Stimulated activated CD8-positive, alpha-beta memory T cell treated with anti-CD3 and anti-CD28 coated beads, Interleukin-4, amount 100 ng/mL, for 48 hours (primary cell): ENCODE measurements around the gene DIPK1A.

Experiments
- DNase-seq: peaks from one replicate; pipeline ENCODE4 v3.0.0-alpha.2; 2020

The DIPK1A gene

DNA sequence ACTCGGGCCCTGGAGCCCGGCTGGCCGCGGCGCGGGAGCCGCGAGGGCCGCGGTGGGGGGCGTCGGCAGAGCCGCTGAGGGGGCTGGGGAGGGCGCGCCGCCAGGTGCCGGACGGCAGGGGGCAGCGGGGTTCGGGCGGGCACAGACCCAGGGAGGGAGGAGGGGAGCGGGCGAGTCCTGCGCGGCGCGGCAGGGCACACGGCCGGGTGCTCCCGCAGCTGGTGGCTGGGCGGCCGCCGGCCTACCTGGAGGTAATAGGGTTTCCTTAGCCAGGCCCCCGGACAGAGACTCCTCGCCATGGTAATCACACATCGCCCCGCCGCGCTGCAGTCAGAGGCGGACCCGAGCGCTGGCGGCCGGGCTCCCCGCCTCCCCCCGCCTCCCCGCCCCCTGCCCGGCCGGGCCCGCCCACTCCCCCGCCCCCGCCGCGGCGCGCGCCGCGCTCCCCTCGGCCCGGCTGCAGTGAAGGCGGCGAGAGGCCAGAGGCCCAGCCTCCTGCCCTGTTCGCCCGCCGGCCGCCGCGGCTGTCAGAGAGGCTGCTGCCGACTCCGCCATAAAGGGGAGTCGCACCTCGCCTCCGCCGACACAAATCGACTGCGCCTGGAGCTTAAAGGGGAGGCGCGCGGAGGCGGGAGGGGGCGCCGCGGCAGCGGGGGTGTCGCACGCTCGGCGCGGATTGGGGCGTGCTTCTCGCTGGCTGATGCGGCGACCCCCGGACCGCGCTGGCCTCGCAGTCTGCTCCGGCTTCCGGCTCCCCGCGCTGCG, at the start of gene DIPK1A:
Gene DIPK1A (minus strand): TSS at position 332 of the 765 bp plus-strand sequence. CDS start 33 bp downstream, at position 299.
- DNase-seq, result peak; percentile 78

DNA sequence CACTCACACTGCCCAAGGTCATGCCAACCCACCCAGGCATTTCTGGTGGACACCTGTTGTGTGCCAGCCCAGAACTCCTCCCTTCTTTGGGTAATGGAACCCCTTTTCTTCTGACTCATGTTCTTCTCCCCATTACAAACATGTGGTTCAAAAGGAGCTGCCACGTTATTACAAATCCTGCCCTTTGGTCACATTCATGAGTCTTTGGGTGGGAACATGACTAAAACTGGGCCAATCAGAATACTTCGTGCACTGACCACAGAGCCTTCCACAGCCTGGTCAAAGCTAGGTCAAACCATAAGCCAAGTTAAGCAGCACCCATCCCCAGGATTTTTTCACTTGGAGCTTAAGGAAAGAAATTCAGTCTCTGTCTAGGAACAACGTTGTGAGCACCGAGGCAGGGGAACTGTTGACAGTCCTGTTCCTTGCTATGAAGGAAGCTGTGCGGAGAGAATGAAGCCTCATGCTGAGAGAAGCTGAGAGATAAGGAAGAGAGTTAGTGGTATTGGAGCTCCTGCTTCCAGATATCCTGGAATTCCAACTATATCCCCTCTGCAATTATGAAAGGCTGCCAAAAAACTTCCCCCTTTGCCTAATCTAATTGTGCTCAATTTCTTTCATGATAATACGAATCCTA, 46.8 kb upstream of the DIPK1A start:
- no peak for DNase-seq

DNA sequence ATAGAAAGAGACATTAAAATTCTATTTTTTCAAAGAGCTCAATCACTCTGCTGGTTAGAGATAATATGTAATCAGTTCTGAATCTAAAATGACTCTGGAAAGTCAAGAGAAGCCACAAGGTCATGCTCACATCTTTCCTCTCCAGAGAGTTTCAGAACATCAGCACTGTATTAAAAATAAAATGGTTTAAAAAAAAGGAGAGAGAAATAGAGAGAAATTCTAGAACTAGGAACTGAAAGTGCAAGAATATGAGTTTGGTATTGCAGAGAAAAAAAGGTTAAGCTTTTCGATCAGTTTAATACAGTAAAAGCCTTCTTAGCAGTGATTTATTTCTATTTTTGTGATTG, 44.0 kb upstream of the DIPK1A start:
- no peak for DNase-seq

DNA sequence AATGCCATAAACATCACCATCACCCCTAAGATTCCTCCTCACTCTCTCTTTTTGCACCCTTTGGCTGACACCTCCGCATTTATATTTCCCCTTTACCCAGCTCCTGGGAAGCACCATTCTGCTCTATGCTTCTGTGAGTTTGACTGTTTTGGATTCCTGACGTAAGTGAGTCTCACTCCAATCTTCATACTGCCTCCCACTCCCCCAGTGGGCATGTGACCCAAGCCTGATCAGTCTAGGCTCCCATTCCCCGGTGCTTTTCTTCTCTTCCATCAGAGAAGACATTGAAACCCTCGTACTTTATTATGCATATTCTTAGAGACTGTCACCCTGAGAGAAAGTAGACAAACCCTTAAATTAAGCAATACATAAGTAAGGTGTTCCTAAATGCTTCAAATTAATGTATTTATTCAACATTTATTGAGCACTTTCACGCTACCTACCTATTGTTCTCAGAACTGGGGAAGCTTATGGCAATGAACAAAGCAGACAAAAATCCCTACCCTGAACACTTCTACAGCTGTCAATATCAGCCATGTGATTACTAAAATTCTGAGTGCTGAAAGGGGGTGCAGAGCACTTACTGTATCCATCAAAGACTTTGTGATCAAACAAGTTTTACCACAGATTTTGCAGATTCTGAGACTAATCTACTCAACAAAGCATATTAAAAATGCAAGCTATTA, 43.4 kb upstream of the DIPK1A start:
- DNase-seq, result no peak

DNA sequence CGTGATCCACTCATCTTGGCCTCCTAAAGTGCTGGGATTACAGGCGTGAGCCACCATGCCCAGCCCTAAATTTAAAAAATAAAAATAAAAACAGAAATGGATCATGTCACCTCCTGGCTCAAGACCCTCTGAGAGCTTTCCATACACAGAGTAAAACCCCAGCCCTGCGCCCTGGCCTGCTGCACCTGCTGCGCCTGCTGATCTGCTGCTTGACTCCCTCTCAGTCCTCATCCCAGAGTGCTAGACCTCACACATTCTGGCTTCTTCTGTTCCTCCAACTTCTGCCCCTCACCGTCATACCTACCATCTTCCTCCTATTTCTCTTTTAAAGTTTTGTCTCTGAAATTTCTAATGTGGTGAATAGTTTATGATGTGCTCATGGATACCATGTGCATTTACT, 42.7 kb upstream of the DIPK1A start:
- DNase-seq, result no peak

DNA sequence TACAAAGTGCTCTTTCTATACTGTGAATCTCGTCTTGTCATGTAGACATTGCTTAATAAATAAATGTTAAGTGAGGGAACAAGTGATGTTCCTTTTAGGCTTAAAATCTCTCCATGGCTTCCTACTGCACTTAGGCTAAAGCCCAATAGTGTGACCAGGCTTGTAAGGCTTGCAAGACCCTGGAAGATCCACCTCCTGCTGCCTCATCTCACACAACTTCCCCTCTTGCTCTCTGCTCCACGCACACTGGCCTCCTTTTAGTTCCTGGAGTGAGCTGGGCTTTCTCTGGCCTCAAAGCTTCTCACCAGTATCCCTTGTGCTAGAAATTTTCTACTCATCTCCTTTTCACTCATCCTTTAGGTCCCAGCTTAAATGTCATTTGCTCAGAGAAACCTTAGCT, 41.5 kb upstream of the DIPK1A start:
- no peak for DNase-seq

DNA sequence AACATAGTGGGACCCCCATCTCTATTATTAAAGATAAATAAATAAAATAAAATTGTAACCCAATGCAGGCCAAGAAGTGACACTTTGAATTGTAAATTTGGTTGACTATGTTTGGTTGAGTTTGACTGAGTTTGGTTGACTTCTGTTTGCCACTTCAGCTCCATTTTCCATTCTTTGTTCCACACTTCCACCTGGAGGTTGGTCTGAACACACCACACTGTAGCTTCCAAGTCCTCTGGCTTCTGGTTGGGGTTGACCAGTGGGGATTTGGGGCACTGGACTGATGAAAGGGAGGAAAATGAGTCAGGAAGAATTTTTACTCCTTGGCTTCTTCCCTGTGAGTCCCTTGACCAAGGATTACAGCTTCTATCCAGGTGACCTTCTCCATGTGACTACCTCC, 40.6 kb upstream of the DIPK1A start:
- DNase-seq, result no peak

DNA sequence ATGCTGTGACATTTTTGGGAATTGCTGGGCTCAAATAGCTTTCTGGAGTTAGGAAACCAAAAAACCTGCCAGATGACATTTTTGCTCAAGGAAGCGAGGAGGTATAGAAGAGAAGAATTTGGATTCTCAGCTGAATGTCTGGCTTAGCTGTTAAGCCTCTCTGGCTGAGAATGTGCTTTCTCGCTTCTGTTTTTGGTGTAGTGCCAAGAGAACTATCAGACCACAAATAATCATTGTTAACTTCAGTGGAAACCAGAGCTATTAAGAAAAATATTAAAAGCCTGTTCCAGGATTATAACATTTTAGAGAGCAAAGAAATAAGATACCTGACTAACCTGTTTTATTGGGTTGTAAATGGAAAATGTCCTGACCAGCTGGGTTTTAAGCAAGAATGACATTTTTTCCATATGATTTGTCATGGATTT, 39.5 kb upstream of the DIPK1A start:
- no peak for DNase-seq

DNA sequence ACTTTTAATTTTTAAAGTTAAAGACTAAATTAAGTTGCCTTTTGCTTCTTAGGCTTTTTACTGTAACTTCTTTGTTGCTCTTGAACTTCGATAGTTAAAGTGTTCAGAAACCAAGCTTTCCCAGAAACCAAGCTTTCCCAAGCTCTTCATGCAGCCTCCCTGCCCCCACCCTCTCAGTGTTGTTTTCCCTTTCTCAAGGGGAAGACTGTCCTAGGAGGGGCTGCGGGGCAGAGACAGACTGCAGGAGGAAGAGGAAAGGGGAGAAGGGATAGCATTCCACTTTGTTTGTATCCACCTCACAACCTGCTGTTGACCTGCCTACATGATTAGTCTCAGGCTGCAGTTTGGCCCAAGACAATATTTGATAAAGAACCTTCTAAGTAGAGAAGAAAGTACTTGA, 39.0 kb upstream of the DIPK1A start:
- DNase-seq, result no peak

DNA sequence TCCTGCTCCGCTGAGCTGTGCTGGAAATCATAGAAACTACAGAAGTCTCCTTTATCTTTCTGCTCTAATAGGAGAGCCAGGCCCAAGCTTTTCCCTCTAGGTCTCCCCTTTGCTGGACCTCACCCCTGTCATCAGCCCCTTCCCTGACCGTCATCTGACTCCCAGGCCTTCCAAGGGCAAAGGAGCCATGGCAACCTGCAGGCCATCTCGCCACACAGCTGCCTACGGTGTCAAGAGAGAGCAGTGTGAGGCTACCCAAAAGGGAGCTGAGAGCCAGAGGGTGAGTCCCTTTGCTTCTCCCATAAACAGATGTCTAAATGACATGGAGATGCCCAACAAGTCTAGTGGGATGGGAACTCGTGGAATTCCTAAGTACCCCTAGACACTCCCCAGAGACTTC, 37.6 kb upstream of the DIPK1A start:
- DNase-seq, result no peak

DNA sequence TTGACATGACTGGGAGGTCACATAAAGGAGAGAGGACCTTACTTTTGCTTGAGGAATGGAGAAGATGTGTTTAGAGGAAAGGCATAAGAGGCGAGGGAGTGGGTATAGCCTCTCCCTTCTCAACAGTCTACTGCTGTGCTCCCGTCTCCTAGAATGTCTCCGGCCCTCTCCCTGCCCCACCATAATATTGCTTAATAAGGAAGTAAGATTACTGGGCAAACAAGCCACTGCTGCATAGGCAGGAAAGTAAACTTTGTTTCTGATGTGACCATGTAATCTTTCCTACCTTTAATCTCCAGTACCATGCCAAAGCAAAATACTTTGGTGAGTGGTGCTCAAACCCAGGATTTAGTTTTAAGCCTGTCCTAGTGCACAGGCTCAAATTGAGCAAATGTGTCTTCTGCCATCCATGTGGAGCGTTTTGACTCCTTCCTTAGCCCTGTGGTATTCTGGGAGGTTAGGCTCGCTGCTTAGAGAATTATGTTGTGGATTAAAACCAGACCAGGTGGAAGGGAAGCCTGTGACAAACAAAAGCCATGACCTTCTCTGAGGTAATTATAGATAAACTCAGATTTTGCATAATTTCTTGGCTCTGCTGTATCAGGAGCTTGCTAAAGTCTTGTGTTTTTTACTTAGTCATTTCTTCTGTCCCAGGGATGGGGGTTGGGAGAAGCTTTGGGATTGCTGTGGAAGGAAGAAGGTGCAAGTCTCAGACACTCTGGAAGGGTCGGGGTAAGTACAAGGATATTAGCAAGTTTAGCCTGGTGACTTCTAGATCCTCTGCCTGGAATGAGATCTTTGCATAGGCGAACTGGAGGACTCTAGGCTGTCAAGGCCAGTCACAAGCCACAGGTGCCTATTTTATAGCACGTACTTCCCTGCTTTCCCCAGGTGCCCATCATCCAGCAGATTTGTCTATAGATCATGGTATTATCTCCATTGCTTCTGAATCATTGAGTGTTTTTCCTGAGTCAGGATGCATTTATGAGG, 34.5 kb upstream of the DIPK1A start:
- no peak for DNase-seq

DNA sequence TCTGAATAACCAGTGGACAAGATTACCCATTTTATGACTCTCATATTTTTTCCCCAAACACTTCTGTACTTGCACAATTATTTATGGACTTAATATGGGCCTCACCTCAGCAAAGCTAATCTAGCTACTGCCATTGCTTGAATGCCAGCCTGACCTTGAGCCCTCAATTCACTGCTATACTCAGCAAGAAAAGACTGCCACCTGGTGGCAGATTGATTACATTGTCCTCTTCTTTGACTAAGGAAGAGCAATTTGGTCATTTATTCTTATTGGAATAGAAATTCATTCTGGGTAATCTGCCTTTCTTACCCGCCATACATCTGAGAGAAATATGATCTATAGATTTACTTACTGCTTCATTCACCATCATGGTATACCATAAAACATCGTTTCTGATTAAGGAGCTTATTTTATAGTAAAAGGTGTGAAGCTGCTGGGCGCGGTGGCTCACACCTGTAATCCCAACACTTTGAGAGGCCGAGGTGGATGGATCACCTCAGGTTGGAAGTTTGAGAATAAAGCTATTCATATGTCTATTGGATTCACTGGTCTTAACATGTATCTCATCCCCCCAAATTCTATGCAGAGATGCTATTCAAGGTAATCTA, 32.9 kb upstream of the DIPK1A start:
- DNase-seq, result peak; percentile 73

DNA sequence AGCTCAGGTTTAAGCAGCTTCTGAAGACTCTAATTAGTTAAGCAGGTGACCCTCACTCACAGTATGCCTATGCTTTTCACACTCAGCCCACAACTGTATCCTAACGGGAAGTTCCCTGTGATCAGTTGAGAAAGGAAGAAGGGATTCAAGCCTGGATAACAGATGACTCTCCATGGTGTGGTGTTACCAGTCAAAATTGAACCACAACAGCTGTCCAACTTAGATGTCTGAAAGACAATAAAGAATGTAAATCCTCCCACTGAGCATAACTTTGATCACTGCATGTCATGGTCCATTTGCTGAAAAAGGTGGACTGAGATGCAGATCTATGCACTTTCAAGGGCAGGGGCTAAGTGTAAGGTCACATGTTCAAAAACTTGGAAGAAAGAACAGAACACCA, 32.3 kb upstream of the DIPK1A start:
- DNase-seq, result no peak

DNA sequence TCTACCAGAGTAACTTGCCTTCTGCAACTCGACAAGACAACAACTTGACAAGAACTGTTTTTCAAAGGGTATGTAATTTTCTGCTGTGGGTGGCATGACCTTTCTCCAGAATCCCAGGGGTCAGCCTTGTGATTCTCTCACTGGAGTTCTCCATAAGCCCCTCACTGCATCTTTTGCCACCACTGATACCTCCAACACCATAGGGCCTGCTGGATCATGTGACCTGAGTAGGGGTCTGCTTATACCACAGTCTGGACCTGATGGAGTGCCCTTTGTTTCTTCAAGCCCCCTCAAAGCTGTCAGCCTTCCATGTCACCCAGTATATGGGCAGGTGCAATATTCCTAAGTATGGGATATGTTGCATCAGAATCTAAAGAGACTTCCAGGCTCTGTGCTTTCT, 31.6 kb upstream of the DIPK1A start:
- no peak for DNase-seq

DNA sequence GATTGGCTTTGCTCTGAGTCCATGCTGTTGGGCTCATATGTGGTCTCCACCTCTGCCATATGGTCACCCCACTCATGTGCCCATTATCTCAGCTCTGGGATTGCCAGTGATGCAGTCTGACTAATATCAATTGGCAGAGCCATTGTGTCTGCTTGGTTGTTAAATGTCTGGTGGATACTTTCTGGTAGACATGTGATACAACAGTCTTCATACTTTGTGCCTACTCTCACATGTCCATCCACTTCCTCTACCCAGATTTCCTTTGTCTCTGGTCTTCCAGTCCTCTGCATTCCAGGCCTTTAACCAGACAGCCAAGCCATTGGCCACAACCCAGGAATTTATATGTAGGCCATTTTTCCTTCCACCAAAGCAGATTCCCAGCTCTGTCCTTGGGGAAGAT, 30.8 kb upstream of the DIPK1A start:
- no peak for DNase-seq

DNA sequence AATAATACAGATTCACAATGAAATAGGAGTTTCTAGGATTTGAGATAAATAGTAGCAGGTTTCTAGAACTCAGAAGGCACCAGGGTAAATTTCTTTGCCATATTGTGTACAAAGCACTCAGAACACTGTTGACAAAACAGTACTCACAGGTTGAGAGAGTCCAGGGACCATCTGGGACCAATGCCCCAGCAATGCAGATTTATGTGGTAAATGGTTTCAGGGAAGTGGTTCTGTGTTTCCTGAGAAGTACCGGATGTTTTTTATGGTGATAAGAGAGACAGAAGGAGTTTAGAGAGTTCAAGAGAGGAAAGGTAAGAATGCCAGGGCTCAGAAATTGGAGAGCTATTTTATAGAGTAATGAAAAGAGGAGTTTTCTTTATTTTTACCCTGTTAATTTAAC, 29.6 kb upstream of the DIPK1A start:
- DNase-seq, result no peak

DNA sequence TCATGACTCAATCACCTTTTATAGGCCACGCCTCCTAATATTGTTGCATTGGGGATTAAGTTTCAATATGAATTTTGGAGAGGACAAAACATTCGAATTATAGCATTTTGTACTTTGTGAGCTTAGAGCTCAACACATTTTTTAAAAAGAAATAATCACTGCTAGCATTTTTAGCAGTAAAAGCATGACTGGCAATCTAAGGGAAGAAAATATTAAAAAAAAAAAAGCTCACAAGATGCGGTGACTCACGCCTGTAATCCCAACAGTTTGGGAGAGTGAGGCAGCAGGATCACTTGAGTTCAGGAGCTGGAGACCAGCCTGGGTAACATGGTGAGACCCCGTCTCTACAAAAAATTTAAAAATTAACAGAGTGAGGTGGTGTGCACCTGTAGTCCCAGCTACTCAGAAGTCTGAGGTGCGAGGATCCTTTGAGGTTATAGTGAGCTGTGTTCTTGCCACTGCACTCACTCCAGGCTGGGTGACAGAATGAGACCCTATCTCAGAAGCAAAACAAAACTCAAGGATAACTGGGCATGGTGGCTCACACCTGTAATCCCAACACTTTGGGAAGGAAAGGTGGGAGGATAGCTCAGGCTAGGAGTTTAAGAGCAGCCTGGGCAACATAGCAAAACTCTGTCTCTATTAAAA, 28.8 kb upstream of the DIPK1A start:
- no peak for DNase-seq

DNA sequence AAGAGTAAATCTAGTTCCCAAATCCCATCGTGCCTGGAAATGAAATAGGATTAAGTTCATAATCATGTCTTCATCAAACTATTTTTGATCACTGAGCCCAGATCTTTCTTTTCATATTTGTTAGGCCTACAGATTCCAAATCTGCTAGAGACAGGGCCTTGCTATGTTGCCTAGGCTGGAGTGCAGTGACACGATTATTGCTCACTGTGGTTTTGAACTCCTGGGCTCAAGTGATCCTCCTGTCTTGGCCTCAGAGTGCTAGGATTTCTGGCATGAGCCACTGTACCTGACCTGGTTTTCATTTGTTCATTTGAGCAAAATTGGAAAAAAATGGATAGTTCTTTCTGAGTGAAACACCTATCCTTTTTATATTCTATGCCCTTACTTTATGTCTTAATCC, 28.0 kb upstream of the DIPK1A start:
- no peak for DNase-seq

DNA sequence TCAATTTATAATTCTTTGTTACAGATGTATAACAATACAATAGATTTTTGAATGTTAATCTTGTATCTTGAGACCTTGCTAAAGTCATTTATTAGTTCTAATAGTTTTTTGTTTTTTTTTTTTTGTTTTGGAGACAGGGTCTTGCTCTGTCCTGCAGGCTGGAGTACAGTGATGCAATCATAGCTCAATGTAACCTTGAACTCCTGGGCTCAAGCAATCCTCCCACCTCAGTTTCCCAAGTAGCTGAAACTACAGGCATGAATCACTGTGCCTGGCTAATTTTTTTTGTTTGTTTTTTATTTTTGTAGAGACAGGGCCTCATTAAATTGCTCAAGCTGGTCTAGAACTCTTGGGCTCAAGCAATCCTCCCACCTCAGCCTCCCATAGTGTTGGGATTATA, 26.2 kb upstream of the DIPK1A start:
- DNase-seq, result no peak

DNA sequence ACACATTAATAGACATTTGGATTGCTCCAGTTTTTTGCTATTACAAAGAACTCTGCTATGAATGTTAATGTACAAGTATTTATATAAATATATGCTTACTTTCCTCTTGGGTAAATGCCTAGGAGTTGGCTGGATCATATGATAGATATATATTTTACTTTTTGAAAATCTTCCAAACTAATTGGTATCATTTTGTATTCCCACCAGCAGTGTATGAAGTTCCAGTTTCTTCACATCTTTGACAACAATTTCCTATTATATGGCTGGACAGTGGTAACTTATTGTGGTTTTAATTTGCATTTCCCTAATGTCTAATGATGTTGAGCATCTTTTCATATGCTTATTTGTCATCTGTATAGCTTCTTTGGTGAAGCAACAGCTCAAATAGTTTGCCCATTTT, 23.8 kb upstream of the DIPK1A start:
- DNase-seq, result no peak

DNA sequence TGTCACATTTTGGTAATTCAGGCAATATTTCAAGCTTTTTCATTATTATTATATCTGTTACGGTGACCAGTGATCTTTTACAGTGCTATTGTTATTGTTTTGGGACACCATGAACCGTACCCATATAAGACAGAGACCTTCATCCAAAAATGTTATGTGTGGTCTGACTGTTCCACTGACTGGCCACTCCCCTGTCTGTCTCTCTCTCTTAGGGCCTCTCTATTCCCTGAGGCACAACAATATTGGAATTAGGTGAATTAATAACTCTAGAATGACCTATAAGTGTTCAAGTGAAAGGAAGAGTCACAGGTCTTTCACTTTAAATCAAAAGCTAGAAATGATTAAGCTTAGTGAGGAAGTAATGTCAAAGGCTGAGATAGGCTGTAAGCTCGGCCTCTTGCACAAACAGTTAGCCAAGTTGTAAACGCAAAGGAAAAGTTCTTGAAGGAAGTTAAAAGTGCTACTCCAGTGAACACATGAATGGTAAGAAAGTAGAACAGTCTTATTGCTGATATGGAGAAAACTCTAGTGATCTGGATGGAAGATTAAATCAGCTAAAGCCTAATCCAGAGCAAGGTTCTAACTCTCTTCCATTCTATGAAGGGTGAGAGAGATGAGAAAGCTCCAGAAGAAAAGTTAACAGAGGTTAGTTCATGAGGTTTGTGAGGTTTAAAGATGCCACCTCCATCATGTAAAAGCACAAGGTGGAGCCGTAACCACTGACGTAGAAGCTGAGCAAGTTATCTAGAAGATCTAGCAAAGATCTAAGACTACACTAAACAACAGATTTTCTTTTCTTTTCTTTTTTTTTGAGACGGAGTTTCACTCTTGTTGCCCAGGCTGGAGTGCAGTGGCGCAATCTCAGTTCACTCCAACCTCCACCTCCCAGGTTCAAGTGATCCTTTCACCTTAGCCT, 19.7 kb upstream of the DIPK1A start:
- DNase-seq, result peak; percentile 46
